GM13976 (cell line): Measurements from ENCODE around the gene HSP90AB1.

Experiments
- DNase-seq: peaks from one replicate; pipeline ENCODE4 v3.0.0; 2012; ENCODE audit warnings: low spot score
- in situ Hi-C: fragments of 300-500 bp; cut with MboI; formaldehyde crosslinking; loops from one replicate; pipeline ENCODE4 v1.12.0; 2022; ENCODE audit warnings: low sequenced_read_pairs, mixed read lengths, inconsistent platforms; ENCODE audit not compliant: unreplicated experiment
- TF ChIP-seq, protein P1 (sequence below): IDR thresholded peaks from 2 replicates; pipeline ENCODE4 v1.5.1; 2012; ENCODE audit warnings: borderline replicate concordance, mild to moderate bottlenecking; ENCODE audit not compliant: insufficient read depth; ENCODE audit errors: extremely low read depth, missing control alignments, control extremely low read depth

HSP90AB1 gene

DNA sequence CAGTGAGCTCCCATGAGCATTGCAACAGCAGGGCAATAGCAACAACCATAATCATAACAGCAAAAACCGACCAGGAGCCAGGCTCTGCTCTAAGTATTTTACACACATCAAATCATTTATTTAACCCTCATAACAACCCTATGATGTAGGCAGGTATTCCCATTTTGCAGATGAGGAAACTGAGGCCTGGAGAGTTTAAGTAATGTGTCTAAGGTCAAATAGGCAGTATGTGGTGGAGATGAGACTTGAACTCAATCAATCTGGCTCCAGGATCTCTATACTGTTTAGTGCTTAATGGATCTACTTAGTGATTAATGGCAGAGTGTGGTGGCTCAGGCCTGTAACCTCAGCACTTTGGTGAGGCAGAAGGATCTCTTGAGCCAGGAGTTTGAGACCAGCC is 26.7 kb downstream of the HSP90AB1 start:
- DNase-seq = no peak
- in situ Hi-C loops = no loop called here
- TF ChIP-seq, protein P1, sequence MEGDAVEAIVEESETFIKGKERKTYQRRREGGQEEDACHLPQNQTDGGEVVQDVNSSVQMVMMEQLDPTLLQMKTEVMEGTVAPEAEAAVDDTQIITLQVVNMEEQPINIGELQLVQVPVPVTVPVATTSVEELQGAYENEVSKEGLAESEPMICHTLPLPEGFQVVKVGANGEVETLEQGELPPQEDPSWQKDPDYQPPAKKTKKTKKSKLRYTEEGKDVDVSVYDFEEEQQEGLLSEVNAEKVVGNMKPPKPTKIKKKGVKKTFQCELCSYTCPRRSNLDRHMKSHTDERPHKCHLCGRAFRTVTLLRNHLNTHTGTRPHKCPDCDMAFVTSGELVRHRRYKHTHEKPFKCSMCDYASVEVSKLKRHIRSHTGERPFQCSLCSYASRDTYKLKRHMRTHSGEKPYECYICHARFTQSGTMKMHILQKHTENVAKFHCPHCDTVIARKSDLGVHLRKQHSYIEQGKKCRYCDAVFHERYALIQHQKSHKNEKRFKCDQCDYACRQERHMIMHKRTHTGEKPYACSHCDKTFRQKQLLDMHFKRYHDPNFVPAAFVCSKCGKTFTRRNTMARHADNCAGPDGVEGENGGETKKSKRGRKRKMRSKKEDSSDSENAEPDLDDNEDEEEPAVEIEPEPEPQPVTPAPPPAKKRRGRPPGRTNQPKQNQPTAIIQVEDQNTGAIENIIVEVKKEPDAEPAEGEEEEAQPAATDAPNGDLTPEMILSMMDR = no peak

- DNase-seq = no peak
Measured at GRCh38 chr6:44275271-44275748, 28.4 kb downstream of the HSP90AB1 start.

DNA sequence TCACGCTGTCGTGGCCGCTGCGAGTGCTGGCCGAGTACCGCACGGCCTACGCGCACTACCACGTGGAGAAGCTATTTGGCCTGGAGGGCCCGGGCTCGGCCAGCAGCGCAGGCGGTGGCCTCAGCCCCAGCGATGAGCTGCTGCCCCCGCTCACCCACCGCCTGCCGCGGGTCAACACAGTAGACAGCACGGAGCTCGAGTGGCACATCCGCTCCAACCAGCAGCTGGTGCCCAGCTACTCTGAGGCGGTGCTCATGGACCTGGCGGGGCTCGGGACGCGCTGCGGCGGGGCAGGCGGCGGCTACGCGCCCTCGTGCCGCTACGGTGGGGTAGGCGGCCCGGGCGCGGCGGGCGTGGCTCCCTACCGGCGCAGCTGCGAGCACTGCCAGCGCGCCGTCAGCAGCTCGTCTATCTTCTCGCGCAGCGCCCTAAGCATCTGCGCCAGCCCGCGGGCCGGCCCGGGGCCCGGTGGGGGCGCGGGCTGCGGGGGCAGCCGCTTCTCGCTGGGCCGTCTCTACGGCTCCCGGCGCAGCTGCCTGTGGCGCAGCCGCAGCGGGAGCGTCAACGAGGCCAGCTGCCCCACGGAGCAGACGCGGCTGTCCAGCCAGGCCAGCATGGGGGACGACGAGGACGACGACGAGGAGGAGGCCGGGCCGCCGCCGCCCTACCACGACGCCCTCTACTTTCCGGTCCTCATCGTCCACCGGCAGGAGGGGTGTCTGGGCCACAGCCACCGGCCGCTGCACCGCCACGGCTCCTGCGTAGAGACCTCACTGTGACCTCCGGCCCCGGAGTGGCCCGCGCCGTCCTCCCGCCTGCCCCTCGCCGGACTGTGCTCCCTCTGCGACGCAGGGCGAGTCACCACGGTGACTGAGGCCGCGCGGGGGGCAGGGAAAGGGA is 29.1 kb downstream of the HSP90AB1 start:
- in situ Hi-C loops = no loop called here
- no peak for DNase-seq
- TF ChIP-seq, protein P1 = no peak

More at GRCh38 chr6:44275271-44275748, 28.4 kb downstream of the HSP90AB1 start:
- in situ Hi-C loops = no loop called here
- TF ChIP-seq, protein P1 = no peak

DNA sequence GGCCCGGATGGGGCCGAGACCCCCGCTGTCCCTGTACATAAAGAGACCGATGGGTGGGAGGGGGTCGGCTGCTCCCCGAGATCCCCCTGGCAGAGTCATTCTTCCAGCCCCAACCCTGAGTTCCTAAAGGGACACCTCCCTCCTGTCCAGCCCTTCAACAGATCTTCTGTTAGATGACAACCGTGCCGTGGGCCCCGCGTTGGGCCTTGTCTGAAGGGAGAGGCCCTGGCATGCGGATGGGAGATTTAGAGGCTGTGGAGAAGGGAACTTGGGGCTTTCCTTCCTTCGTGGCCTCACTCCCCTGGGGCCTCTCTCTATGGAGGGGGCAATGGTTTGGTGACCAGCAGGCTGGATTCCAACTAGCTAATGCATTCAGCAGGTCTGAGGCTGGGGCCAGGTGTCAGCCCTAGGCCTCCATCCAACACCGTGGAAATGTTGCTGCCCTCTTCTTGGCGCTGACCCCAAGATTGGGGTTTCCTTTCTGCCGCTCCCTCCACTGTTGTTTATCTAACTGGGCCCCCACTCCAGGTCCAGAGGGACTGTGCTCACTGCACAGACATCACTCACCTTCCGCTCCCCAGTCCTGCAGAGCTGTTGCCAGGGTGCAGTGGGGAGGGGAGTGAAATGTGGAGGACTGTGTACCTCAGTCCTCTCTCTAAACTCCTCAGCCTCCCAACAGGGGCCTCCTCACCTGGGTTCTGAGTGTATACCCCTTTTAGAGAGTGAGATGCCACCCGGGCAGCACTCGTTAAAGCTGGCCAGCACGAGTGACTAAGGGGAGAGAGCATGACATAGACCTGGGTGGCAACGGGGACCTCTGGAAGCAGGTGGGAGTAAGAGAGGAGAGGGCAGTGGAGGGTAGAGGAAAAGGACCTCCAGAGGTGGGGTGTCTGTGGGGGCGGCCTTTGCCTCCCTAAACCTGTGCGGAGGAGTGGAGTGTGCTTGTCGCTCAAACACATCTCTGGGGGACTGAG is 30.1 kb downstream of the HSP90AB1 start:
- DNase-seq = no peak
- TF ChIP-seq, protein P1 = no peak
- in situ Hi-C loops = no loop called here

DNA sequence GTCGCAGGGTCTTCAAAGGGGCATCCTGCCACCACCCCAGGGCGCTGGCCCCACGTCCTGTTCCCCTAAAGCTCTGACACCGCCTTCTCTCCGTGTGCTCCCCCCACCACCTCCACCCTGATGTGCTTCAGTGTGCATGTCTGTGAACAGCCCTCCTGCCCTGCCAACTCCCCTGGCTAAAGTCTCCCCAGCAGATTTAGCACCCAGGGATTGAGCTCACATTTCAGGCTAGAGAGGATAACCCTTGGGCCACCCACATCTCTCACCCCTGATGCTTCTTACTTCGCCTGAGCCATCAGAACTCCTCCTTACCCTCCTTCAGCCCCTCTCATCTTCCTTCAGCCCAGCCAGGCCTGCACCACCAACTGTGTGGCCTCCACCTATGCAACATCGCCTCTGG is 30.9 kb downstream of the HSP90AB1 start:
- TF ChIP-seq, protein P1 = no peak
- no peak for DNase-seq
- in situ Hi-C loops = no loop called here

GRCh38 chr6:44278315-44278714 is 31.4 kb downstream of the HSP90AB1 start:
- in situ Hi-C loops = no loop called here
- DNase-seq = no peak
- TF ChIP-seq, protein P1 = no peak
